GM19455 (cell line): ENCODE data around the gene REEP5.

ENCODE experiments used
- ATAC-seq: cut with Tn5 transposase; IDR thresholded peaks from one replicate; pipeline ENCODE4 v1.9.1; 2021; ENCODE audit not compliant: unreplicated experiment

Gene REEP5

GRCh38 chr5:112848116-112848811, 73.8 kb downstream of the REEP5 start:
- ATAC-seq, result peak; percentile 99

- ATAC-seq, result no peak
These were observed 74.7 kb downstream of the REEP5 start for GRCh38 chr5:112847306-112847705.

- no peak for ATAC-seq
These were observed 75.5 kb downstream of the REEP5 start for GRCh38 chr5:112846556-112846955.

GRCh38 chr5:112844489-112844888, 77.5 kb downstream of the REEP5 start:
- no peak for ATAC-seq

GRCh38 chr5:112833971-112834370, 88.1 kb downstream of the REEP5 start:
- ATAC-seq, result no peak

GRCh38 chr5:112830378-112830777, 91.6 kb downstream of the REEP5 start:
- no peak for ATAC-seq
